Lower lobe of right lung (tissue), 2 donors: ENCODE data around the gene UGT2B11. TPM values are rescaled to one million over a fixed set of nuclear protein-coding genes. Genes with fewer than 3 reads are reported as not detected.
"Not testable (repeated sequence)": the region's sequence is repeated elsewhere in the genome, so short reads cannot be mapped to it uniquely, and the experiment has no call there.

Source experiments
- ATAC-seq, 2 donors: fragments of 200-7000 bp; cut with Tn5 transposase; one replicate each; pipeline ENCODE4 v1.9.1; 2020 to 2022; ENCODE audit warnings: mild to moderate bottlenecking in 2 of 2, moderate library complexity in 2 of 2
- DNase-seq: peaks from one replicate; pipeline ENCODE4 v3.0.0-alpha.2; 2020
- H3K27ac ChIP-seq: fragments of 200-600 bp; one replicate; pipeline ENCODE4 v1.8.0; 2022
- H3K27me3 ChIP-seq: fragments of 200-600 bp; one replicate; pipeline ENCODE4 v1.8.0; 2022; ENCODE audit warnings: low read depth
- H3K36me3 ChIP-seq: fragments of 200-600 bp; one replicate; pipeline ENCODE4 v1.8.0; 2022; ENCODE audit warnings: mild to moderate bottlenecking
- H3K4me1 ChIP-seq: fragments of 200-600 bp; one replicate; pipeline ENCODE4 v1.8.0; 2022
- H3K4me3 ChIP-seq: fragments of 200-600 bp; one replicate; pipeline ENCODE4 v1.8.0; 2022; ENCODE audit warnings: mild to moderate bottlenecking
- H3K9me3 ChIP-seq: fragments of 200-600 bp; one replicate; pipeline ENCODE4 v1.8.0; 2022
- CTCF ChIP-seq: fragments of 200-600 bp; IDR thresholded peaks from one replicate; pipeline ENCODE4 v1.8.0; 2022; ENCODE audit warnings: antibody characterized with exemption, mild to moderate bottlenecking
- intact Hi-C: fragments of 100-400 bp; cut with DNase I; formaldehyde crosslinking; loops from one replicate; pipeline ENCODE4 v1.11.0; 2022
- long read RNA-seq: library from polyadenylated mRNA; unstranded; transcript quantifications from one replicate; pipeline ENCODE4 v2.0.0, GENCODE V29; 2021
- total RNA-seq: library from RNA; stranded (reverse); fragmentation: NEBNext Ultra II Directional; extraction: Animal tissue kit (Norgen Biotek cat#: 25700); gene quantifications from one replicate; pipeline ENCODE4 v1.2.1, GENCODE V29; 2021
- donor health status: DM: no; HTN: yes; CAD: no; lungs with severe emphysema.

Gene UGT2B11
- total RNA-seq, result not detected
- long read RNA-seq, result 0 reads

GRCh38 chr4:69214716-69215115 is at the start of gene UGT2B11:
Gene UGT2B11 (minus strand): TSS chr4:69214748. CDS start chr4:69214722, 26 bp downstream.
- intact Hi-C loops, result no loop called here
- H3K27me3 ChIP-seq, result no peaks in the 10 kb centered on the region
- TF ChIP-seq CTCF, result no peak
- no peak within 1 kb of the TSS for H3K27ac ChIP-seq
- no peaks in the 10 kb centered on the region for H3K4me1 ChIP-seq
- no peak for ATAC-seq
- no peak for DNase-seq
- no peaks in the 10 kb centered on the region for H3K36me3 ChIP-seq
- no peaks in the 10 kb centered on the region for H3K9me3 ChIP-seq
- H3K4me3 ChIP-seq, result no peak within 1 kb of the TSS

DNA sequence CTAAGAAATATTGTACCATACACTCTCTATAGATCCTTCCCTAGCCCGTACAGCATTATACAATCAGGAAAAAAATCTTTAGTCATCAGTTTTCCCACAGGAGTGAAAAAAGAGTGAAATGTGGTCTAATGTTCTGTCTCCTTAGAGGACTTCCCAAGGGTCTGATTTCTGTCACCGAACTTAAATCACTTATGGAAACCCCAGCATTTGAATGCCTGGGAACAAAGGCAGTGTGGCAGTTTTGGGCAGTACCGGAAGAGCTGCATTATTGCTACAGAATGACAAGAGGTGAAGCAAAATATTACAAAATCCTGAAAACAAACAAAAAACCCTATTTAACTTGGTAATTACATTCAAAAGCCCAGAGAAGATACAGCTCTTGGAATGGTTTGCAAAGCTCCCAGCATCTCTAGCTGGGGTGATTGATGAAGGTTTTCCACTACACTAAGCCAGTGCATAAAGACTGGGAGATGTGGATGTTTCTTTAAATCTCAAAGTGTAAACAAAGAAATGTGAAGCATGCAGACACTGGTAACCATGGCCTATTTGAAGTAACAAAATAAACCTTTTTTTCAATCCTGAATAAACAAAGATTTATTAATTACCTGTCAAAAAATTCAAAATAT is 38.7 kb upstream of the UGT2B11 start:
- H3K36me3 ChIP-seq, ATAC-seq, H3K27me3 ChIP-seq, H3K4me3 ChIP-seq, H3K27ac ChIP-seq, H3K4me1 ChIP-seq, H3K9me3 ChIP-seq, DNase-seq, intact Hi-C loops: not testable (repeated sequence)

- intact Hi-C loops, ATAC-seq, H3K4me3 ChIP-seq, H3K9me3 ChIP-seq, H3K4me1 ChIP-seq, DNase-seq, H3K27me3 ChIP-seq, H3K27ac ChIP-seq, H3K36me3 ChIP-seq: not testable (repeated sequence)
Measured at GRCh38 chr4:69250884-69251283, 36.3 kb upstream of the UGT2B11 start.

DNA sequence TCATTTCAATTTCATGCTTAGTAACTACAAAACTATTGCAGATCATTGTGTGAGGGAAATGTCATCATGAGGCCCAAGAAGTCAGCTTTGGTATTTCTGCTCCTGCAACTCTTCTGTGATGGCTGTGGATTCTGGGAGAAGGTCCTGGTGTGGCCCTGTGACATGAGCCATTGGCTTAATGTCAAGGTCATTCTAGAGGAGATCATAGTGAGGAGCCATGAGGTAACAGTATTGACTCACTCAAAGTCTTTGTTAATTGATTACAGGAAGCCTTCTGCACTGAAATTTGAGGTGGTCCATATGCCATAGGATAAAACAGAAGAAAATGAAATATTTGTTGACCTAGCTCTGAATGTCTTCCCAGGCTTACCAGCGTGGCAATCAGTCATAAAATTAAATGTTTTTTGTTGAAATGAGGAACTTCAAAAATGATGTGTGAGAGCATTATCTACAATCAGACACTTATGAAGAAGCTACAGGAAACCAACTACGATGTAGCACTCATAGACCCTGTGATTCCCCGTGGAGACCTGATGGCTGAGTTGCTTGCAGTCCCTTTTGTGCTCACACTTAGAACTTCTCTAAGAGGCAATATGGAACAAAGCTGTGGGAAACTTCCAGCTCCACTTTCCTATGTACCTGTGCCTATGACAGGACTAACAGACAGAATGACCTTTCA is 28.2 kb upstream of the UGT2B11 start:
- H3K4me1 ChIP-seq, DNase-seq, H3K4me3 ChIP-seq, H3K27me3 ChIP-seq, H3K9me3 ChIP-seq, H3K36me3 ChIP-seq, ATAC-seq, H3K27ac ChIP-seq: not testable (repeated sequence)
- intact Hi-C loops, result loop anchor here (5.0 kb wide), 1 partner anchor 65 kb away; no protein-coding TSS in a partner anchor

DNA sequence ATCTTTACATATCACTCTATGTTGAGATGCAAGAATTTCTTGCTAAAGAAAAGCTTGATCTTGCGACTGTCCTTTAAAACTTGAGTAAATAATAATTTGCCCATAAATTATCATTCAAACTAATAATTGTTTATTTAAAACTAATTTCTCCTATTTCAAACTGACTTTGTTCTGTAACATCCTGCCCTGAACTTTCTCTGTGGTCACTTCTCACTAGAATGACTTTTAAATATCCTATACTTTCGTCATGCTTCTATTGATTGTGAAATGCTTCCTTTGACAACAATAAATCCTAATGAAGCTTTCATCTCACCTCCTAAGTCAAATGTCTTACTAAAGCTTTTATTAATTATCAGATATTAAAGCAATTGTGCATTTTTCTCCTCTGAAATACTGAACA is 27.2 kb upstream of the UGT2B11 start:
- not testable (repeated sequence) for H3K27me3 ChIP-seq, H3K27ac ChIP-seq, H3K4me3 ChIP-seq, ATAC-seq, H3K4me1 ChIP-seq, DNase-seq, H3K36me3 ChIP-seq, H3K9me3 ChIP-seq
- intact Hi-C loops, result loop anchor here (5.0 kb wide), 1 partner anchor 66 kb away; no protein-coding TSS in a partner anchor

- not testable (repeated sequence) for DNase-seq, H3K27me3 ChIP-seq, H3K4me3 ChIP-seq, H3K36me3 ChIP-seq, H3K9me3 ChIP-seq, ATAC-seq, H3K4me1 ChIP-seq, H3K27ac ChIP-seq
- intact Hi-C loops, result loop anchor here (5.0 kb wide), 1 partner anchor 67 kb away; no protein-coding TSS in a partner anchor
Measured at GRCh38 chr4:69240787-69241186, 26.2 kb upstream of the UGT2B11 start.

- H3K4me3 ChIP-seq, result no peak overlapping the region
- no peak for ATAC-seq
- intact Hi-C loops, result loop anchor here (5.0 kb wide), 1 partner anchor 68 kb away; no protein-coding TSS in a partner anchor
- TF ChIP-seq CTCF, result no peak
- no peaks in the 10 kb centered on the region for H3K27me3 ChIP-seq
- H3K36me3 ChIP-seq, result no peaks in the 10 kb centered on the region
- H3K9me3 ChIP-seq, result no peaks in the 10 kb centered on the region
- DNase-seq, result no peak
- H3K4me1 ChIP-seq, result no peaks in the 10 kb centered on the region
- no peak overlapping the region for H3K27ac ChIP-seq
Measured at GRCh38 chr4:69239557-69240168, 25.1 kb upstream of the UGT2B11 start.

DNA sequence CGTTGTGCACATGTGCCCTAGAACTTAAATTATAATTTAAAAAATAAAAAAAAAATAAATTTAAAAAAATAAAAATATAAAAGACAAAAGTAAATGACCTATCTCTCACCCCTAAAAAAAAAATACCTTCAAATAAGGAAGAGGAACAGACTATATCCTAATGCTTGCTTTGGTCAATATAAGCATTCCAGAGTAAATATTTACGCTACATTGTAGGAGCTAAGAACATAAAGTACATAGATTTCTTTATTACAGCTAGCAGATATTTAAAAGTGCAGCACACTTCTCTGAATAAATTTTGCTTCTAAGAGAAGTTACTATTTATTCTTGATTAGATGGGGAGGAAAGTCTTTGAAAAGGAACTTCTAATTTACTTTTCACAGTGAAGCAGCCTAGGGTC is 24.5 kb upstream of the UGT2B11 start:
- DNase-seq (no peak), ATAC-seq (no peak)
- Histone ChIP-seq H3K9me3 (no peaks in the 10 kb centered on the region), H3K27me3 (no peaks in the 10 kb centered on the region), H3K36me3 (no peaks in the 10 kb centered on the region), H3K4me3 (no peak overlapping the region), H3K4me1 (no peaks in the 10 kb centered on the region), H3K27ac (no peak overlapping the region)
- intact Hi-C loops, result no loop called here
- TF ChIP-seq CTCF, result no peak
